HG03469 (cell line): ENCODE measurements around the gene ELAVL1.
"Not testable (repeated sequence)": the region's sequence is repeated elsewhere in the genome, so short reads cannot be mapped to it uniquely, and the experiment has no call there.

ENCODE experiments used
- ATAC-seq: cut with Tn5 transposase; IDR thresholded peaks from one replicate; pipeline ENCODE4 v1.9.1; 2021; ENCODE audit warnings: mild to moderate bottlenecking, moderate library complexity, moderate number of reproducible peaks; ENCODE audit not compliant: unreplicated experiment

ELAVL1 gene

GRCh38 chr19:8005534-8006256 lies at the start of gene ELAVL1:
TSS of gene ELAVL1 (minus strand) at chr19:8005641. CDS start at chr19:7991815, 13,826 bp downstream.
- ATAC-seq, result peak; percentile 52

- no peak for ATAC-seq
These were observed 48.7 kb upstream of the ELAVL1 start for GRCh38 chr19:8054169-8054568.

GRCh38 chr19:8052464-8052859 lies 47.0 kb upstream of the ELAVL1 start, which contains the start of gene CCL25:
TSS of gene CCL25 (plus strand) at chr19:8052760. CDS start at chr19:8053050, 290 bp downstream.
- ATAC-seq, result no peak

GRCh38 chr19:8050274-8051096 lies 45.0 kb upstream of the ELAVL1 start:
- peak; percentile 59 for ATAC-seq

- ATAC-seq, result no peak
These were observed 41.2 kb upstream of the ELAVL1 start for GRCh38 chr19:8046569-8047165.

GRCh38 chr19:8045872-8046568 lies 40.6 kb upstream of the ELAVL1 start:
- ATAC-seq, result no peak

GRCh38 chr19:8044018-8044417 lies 38.6 kb upstream of the ELAVL1 start:
- no peak for ATAC-seq

GRCh38 chr19:8042900-8043299 lies 37.5 kb upstream of the ELAVL1 start:
- ATAC-seq, result no peak

- no peak for ATAC-seq
These were observed 36.1 kb upstream of the ELAVL1 start for GRCh38 chr19:8041531-8041931.

- ATAC-seq, result no peak
These were observed 33.8 kb upstream of the ELAVL1 start for GRCh38 chr19:8039231-8039630.

GRCh38 chr19:8038815-8039214 lies 33.4 kb upstream of the ELAVL1 start:
- ATAC-seq, result no peak

- no peak for ATAC-seq
These were observed 31.1 kb upstream of the ELAVL1 start for GRCh38 chr19:8036434-8037099.

- ATAC-seq, result no peak
These were observed 28.7 kb upstream of the ELAVL1 start for GRCh38 chr19:8034178-8034525.

GRCh38 chr19:8033287-8034177 lies 28.1 kb upstream of the ELAVL1 start:
- not testable (repeated sequence) for ATAC-seq

- no peak for ATAC-seq
These were observed 25.5 kb upstream of the ELAVL1 start for GRCh38 chr19:8030960-8031359.

- ATAC-seq, result no peak
These were observed 23.6 kb upstream of the ELAVL1 start for GRCh38 chr19:8028951-8029491.

GRCh38 chr19:8025316-8025715 lies 19.9 kb upstream of the ELAVL1 start:
- ATAC-seq, result no peak

- ATAC-seq, result not testable (repeated sequence)
These were observed 18.8 kb upstream of the ELAVL1 start for GRCh38 chr19:8024256-8024655.

- ATAC-seq, result no peak
These were observed 17.9 kb upstream of the ELAVL1 start for GRCh38 chr19:8023371-8023770.
